HG03565 (cell line): ENCODE results near the gene SAMD4B.
"Not testable (repeated sequence)": the region's sequence is repeated elsewhere in the genome, so short reads cannot be mapped to it uniquely, and the experiment has no call there.

Experiments
- ATAC-seq: cut with Tn5 transposase; IDR thresholded peaks from one replicate; pipeline ENCODE4 v1.9.1; 2021; ENCODE audit warnings: mild to moderate bottlenecking, moderate library complexity; ENCODE audit not compliant: unreplicated experiment

The SAMD4B gene

DNA sequence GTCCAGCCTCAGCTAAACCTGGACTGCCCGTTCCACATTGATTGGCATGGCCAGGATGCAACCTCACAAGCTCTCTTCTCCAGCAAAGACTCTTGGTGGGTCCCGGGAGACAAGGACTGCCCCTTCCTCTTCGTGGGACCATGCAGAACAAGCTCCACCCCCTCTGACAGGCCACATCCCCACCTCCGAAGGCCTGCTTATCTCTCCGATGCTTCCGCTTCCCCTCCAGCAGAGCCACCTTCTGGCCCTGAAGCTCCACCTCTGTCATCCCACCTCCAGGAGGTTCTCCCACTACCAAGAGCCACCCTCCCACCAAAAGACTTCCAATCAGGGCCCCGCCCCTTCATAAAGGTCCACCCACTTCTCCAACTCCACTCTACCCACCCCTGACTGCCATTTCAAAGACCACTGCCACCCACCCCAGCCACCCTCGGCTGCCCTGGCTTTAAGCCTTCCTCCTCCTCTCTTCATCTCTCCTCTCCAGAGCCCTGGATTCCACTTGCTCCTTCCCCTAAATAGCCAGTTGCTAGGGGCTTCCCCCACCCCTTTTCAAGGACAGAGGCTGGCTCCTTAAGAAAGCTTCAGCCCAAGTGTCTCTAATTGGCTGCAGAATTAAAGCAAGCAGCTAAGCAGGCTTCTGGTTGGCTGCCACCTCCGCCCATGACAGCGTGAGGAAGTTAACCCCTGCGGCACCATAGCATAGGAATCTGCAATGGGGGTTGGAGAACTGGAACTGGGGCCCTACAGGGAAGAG, 31.5 kb upstream of the SAMD4B start:
- ATAC-seq = no peak

DNA sequence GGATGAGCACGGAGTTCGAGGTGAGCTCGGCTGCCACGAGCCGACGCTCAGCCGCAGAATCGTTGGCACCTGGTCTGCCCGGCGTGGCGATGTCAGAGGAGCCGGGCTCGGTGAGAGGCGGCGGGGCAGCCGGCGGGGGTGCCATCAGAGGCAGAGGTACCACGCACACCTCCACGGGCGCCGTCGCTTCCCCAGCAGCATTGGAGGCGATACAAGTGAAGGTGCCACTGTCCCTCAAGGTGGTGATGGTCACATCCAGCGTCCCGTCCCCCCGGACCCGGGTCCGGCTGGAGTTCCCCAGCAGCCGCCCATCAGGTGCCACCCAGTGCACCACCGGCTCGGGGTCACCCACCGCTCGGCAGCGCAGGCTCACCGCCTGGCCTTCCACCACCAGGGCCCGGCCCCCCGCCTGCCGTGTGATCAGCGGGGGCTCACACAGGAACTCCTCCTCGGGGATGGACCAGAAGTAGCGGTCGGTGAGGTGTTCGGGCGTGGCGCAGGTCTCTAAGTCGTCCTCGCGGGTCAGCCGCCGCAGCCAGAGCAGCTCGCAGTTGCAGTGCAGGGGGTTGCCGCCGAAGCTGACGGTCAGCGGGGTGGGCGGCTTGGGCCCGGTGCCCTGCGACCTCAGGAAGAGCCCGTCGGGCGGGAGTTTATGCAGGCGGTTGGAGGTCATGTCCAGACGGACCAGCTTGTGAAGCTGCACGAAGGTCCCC, 28.0 kb upstream of the SAMD4B start:
- ATAC-seq = no peak

DNA sequence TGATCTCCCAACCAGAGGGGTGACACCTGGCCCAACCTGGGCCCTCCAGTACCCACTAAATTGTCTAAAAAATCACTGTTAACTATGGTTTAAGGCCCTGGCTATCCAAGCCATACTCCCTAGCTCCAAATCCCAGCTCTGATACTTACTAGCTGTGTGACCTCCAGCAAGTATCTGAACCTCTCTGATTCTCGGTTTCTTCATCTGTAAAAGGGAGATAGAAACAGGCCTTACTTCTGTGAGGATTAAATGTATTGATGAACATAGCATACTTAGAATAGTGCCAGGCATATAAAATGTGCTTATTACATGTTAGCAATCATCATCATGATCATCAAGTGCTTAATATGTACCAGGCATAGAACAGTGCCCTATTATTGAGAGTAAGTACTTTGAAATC, 26.3 kb upstream of the SAMD4B start:
- ATAC-seq = no peak

DNA sequence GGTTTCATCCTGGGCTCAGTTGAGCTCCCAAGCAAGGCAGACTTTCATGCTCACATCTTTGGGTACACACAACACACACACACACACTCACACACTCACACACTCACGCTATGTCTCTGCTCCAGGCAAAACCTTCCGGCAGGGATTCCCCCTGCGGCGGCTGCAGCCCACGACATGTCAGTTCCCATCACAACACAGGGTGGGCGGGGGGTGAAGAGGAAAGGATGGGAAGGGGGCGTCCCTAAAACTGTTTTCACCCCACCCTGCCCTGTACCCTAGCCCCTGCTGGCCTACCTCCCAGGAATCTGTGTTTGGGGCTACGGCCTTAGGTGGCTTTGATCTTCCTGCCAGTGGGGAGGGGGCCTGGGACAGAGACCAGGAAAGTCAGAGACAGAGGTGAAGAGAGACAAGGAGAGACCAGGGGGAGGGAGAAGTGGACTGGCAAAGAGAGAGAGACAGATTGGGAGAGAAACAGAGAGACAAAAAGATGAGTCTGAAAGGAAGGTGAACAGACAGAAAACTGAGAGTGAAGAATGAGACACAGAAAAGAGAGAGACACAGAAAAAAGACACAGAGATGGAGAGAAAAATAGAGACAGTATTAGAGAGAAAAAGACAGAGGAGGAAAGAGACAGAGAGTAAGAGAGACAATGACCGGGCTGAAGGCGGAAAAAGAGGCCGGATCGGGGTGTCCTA, 25.4 kb upstream of the SAMD4B start:
- no peak for ATAC-seq

DNA sequence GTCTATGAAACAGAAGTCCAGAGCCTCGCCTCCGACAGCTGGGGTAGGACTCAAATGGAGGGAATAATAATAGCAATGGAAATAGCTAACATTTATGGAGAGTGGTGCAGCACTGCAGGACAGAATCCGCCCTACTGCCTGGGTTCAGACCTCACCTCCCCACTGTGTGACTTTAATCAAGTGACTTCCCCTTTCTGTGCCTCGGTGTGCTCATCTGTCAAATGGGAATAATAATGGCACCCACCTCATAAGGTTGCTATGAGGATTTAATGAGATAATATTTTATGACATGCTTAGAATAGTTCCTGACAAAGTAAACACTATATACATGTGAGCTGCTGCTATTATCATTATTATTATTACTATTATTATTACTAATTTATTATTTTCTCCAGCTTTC, 24.7 kb upstream of the SAMD4B start:
- ATAC-seq = no peak

DNA sequence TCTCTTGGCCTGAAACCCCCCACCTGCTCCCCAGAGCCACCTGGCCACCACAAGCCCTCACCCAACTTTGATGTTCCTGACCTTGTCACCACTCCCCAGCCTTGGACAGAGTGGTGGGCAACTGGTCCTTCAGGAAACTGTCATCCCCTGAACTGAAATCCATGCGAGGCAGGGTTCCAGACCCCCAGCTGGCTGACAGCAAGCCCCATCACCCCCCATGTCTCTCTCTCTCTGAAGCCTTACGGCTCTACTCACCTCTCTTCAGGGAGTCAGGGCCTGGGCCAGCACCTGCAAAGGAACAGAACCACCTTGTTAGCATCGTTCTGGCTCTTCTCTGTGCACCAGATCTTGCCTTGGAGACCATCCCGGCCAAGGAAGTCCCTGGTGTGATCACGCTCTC, 24.1 kb upstream of the SAMD4B start:
- ATAC-seq = no peak

DNA sequence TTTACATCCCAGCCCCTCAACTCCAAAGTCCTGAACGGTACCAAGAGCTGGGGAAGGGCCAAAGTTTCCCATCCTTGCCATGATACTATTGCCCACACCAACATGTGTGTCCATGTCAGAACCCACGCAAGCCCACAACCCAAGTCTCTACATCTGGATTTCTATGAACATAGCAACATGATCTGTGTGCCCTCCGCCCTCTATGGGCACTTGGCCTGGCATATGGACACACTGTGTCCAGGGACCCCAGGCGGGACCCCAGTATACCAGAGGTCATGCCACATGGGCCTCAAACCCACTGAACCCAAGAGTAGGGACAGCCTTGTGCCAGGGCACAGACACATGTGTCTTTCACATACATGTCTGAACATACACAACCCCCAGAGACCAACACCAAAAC, 23.5 kb upstream of the SAMD4B start:
- ATAC-seq = no peak

DNA sequence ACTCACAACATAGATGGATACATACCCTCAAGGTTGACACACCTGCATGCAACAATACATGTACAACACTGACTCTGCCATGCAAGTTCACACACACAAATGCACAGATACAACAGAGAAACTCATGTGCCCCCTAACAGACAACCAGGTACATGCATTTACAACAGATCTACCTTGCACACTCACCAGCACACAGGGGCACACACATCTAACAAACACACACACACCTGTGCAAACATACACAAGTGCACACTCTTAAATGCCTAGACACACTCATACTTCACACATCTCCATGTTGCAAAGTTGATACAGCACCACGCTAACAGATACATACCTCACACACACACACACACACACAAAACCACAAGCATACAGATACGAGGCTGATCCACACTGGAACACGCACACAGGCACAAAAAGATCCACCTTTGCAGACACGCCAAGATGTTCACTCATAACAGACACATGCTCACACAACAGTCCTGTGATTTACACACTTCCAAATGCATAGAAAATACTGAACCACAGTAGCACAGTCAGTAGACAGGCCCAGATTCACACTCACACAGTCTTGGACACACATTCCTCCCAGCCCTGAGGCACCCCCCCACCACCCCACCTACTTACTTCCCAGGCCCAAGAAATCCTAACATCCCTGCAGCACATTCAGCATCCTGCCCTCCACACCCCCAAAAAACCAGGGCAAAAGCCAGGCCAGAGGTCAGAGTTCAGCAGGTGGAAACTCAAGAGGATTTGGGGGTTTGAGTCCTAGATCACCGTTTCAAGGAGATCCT, 22.9 kb upstream of the SAMD4B start:
- no peak for ATAC-seq

DNA sequence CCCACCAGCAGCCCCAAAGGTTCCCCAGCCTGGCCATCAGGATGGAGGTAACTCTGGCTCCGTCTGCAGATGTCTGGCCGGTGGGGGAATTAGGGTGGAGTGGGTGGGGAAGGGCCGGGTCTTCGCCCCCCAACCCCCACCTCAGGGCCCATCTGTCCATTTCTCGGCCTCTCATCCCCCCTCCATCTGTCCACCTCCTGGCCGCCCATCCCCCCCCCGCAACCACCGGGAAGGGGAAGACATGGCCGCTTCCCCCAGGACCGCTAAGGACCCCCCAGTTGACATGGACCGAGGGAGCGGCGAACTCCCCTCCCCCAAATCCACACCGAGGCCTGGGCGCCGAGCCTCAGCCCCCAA, 22.4 kb upstream of the SAMD4B start:
- ATAC-seq = no peak

DNA sequence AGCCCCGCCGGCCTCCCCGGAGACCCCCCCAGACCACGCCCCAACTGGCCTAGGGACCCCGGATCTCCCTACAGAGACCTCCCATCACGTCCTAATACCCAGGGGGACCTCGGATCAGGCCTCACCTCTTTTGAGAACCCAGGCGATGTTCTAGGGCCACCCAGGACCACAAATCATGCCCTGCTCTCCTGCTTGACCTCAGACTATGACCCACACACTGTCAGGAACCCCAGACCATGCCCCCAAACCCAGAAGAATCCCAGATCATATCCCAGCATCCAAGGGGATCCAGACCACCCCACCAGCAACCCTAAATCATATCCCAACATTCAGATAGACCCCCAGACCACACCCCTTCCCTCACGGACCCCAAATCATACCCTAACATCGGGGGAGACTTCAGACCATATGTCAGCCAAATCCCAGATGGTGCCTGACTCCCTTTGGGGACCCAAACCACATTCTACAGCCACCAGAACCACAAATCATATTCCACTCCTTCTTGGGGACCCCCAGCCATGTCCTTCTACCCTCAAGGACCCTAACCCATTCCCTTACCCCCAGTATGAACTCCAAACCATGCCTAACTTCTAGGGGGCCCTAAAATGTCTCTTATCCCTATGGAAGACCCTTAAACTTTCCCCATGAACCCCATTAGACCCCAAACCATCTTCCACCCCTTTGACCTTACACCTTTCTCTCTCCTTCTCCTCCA, 20.9 kb upstream of the SAMD4B start:
- no peak for ATAC-seq

DNA sequence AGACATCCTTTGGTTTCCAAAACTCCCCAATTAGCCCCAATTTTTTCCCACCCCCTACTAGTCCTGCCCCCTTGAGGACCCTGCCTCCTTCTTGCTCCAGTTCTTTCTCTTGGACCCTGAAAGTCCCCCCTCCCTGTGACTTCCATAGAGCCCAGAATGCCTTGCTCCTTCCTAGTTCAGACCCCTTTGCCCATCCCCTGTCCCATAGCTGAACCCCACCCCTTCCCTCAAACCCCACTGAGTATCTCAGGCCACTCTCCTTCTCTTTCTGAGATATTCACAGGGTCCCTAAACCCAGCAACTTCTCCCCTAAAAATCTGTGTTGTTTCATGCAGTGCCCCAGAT, 20.4 kb upstream of the SAMD4B start:
- no peak for ATAC-seq

DNA sequence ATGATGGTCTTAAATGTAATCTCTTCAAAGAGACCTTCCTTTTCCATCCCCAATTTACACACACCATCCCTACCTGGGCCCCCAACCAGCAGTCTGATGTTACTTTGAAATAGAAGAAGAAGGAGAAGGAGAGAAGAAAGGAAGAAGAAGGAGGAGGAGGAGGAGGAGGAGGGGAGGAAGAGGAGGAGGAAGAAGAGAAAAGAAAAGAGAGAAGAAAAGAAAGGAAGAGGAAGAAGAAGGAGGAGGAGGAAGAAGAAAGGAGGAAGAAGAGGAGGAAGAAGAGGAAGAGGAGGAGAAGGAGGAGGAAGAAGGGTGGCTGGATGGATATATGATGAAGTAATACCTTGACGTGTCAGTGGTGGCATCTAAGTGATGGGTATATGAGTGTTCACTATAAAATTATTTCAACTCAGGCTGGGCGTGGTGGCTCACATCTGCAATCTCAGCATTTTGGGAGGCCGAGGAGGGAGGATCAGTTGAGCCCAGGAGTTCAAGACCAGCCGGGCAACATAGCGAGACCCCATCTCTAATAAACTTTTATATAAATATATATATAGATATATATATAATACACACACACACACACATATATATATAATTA, 17.9 kb upstream of the SAMD4B start:
- ATAC-seq = no peak

DNA sequence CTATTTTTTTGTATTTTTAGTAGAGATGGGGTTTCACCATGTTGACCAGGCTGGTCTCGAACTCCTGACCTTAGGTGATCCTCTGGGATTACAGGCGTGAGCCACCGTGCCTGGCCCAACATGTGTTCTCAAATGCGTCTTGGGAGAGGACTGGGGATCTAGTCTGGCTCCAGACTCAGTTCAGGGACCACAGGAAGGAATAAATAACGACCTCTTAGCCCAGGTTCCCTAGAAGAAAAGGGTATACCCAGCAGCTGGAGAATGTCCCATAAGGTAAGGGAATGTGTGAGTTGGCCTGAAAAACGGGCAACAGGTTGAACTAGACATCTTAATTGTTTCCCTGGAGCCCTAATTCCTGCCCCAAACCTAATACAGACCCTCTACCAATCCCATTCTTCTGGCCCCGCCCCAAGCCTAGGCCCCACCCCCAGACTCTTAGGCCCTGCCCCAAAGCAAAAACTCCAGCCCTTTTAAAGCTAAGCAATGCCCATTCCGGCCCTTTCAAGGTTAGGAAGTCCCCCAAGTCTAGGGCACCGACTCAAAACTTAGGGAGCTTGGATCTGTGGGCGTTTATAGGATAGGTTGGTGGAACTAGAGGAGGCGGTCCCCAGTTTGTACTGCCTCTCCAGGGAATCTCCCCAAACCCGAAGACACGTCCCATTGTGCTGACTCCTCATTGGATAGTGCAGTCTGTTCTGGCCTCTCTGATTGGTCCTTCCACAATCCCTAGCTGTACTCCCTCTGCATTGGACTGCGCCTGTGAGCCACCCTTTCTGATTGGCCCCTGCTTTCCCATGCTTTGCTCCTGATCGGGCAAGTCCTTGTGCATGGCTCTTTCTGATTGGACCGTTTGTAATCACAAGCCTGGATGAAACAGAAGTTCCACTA, 16.2 kb upstream of the SAMD4B start:
- no peak for ATAC-seq

DNA sequence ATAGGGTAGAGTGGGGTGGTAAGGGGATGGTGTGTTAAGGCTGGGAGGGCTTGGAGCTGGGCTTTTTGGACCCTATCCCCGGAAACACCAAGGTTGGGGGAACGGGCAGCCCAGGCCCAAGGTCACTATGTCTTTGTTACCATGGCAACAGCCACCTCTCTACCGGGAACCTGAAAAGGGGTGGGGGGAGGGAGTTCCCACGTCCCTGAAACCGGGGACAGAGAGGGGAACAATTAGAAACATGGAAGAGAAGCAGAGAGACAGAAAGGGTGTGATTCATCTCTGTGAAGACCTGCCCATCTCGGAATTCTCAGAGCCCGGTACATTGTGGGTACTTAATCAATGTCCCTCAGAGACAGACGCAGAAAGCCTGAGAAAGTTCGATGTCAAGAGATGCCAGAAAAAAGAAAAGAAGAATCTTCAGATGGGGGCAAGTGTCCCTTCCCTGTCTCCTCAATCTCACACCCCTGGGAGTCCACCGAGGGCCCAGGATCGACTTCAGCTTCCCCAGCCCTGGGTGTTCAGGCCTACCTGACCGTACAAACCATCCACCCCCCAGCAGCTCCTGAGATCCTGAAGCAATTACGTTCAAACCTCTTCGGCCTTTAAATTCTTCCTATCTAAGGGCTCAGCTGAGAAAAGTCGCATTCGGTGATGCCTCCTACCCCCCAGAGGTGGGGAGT, 14.7 kb upstream of the SAMD4B start:
- no peak for ATAC-seq

DNA sequence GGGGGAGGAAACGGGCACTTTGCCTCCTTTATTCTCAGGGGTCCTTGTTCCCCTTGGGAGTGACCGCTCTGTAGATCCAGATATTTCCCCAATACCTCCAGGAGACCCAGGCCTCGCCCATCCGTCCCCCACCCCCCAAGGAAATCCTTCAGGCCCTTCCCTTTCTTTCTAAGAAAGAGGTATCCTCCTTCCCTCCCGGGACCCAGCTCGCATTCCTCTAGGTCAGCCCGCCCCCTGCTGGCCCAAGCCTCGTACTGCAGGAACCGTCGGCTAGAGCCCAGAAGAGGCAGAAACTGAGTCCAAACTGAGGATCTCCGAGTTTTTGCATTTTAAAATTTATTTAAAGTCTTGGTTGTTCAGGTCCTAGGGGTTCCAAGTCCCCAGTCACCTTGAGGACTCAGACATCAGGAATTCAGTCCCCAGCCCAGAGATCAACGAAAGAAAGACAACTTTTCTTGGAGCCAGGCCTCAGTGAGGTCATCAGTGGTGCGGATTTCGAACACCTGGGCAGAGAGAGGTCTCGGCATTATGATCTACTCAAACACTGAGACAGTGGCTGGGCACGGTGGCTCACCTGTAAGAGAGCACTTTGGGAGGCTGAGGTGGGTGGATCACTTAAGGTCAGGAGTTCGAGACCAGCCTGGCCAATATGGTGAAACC, 14.0 kb upstream of the SAMD4B start:
- ATAC-seq = no peak

DNA sequence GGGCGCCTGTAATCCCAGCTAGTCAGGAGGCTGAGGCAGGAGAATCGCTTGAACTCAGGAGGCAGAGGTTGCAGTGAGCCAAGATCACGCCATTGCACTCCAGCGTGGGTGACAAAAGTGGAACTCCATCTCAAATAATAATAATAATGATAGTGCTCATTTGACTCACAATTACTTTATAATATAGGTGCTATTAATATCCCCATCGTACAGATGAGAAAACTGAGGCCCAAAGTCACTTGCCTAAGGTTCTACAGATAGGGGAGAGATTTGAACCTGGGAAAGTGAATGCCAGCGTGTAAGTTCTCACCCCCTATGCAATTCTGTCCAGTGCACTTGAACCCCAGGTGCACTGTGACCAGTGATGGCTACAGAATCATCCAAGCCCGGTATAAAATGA, 12.3 kb upstream of the SAMD4B start:
- ATAC-seq = no peak

DNA sequence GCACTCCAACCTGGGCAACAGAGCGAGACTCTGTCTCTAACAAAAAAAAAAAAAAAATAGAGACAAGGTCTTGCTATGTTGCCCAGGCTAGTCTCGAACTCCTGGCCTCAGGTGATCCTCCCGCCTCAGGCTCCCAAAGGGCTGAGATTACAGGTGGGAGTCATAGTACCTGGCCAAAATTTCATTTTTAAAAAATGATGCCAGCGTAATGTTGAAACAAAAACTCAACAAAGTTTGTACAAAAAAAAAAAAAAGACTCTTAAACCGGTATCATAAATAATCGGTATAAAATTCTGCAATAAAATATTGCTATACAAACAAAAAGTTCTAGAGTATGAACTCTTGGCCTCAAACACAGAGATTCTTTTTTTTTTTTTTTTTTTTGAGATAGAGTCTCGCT, 9.9 kb upstream of the SAMD4B start:
- no peak for ATAC-seq

DNA sequence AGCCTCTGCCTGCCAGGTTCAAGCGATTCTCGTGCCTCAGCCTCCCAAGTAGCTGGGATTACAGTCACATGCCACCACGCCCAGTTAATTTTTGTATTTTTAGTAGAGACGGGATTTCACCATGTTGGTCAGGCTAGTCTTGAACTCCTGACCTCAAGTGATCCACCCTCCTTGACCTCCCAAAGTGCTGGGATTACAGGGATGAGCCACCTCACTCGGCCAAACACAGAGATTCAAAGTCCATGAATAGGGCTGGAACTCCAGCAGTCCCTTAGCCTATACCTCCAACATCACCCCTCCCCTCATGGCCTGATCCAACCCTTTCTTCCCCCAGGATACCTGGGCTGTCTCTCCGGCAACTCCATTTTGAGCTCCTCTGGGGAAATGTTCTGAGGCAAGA, 9.5 kb upstream of the SAMD4B start:
- not testable (repeated sequence) for ATAC-seq
